H9 (cell line): Measurements from ENCODE around the gene SOX14. TPM values are rescaled to one million over a fixed set of nuclear protein-coding genes. Genes with fewer than 3 reads are reported as not detected.

Source experiments
- DNase-seq: peaks from one replicate; pipeline ENCODE4 v3.0.0-alpha.2; 2017
- H2AFZ ChIP-seq: one replicate; pipeline ENCODE4 v1.6.1; 2013; ENCODE audit warnings: mild to moderate bottlenecking, low read length, control low read depth, moderate library complexity
- H2AK5ac ChIP-seq: 2 replicates; pipeline ENCODE4 v1.6.1; 2013; ENCODE audit warnings: low read length, control low read depth, mixed read lengths; ENCODE audit not compliant: insufficient read length
- H2BK120ac ChIP-seq: one replicate; pipeline ENCODE4 v1.6.1; 2013; ENCODE audit warnings: low read depth, mild to moderate bottlenecking, low read length, control low read depth, inconsistent platforms; ENCODE audit not compliant: poor library complexity, severe bottlenecking
- H2BK12ac ChIP-seq: 2 replicates; pipeline ENCODE4 v1.6.1; 2013; ENCODE audit warnings: low read length, control low read depth, mixed read lengths, low read depth; ENCODE audit not compliant: insufficient read length
- H2BK15ac ChIP-seq: 2 replicates; pipeline ENCODE4 v1.6.1; 2013; ENCODE audit warnings: low read depth, low read length, control low read depth
- H2BK20ac ChIP-seq: one replicate; pipeline ENCODE4 v1.6.1; 2013; ENCODE audit warnings: low read depth, mild to moderate bottlenecking, low read length, control low read depth, inconsistent platforms; ENCODE audit not compliant: poor library complexity, severe bottlenecking
- H2BK5ac ChIP-seq: 2 replicates; pipeline ENCODE4 v1.6.1; 2013; ENCODE audit warnings: low read length, control low read depth, mixed read lengths; ENCODE audit not compliant: insufficient read length
- H3K14ac ChIP-seq: 2 replicates; pipeline ENCODE4 v1.6.1; 2013; ENCODE audit warnings: low read length, control low read depth; ENCODE audit not compliant: insufficient read depth
- H3K18ac ChIP-seq: 2 replicates; pipeline ENCODE4 v1.6.1; 2013; ENCODE audit warnings: low read depth, mild to moderate bottlenecking, mixed read lengths, low read length, control low read depth; ENCODE audit not compliant: insufficient read length
- H3K23ac ChIP-seq: 2 replicates; pipeline ENCODE4 v1.6.1; 2013; ENCODE audit warnings: low read length, control low read depth, mixed read lengths, low read depth; ENCODE audit not compliant: insufficient read length
- H3K23me2 ChIP-seq: 2 replicates; pipeline ENCODE4 v1.6.1; 2013; ENCODE audit warnings: low read depth, mild to moderate bottlenecking, mixed read lengths, low read length, control low read depth; ENCODE audit not compliant: insufficient read length, poor library complexity, severe bottlenecking
- H3K27ac ChIP-seq: 2 replicates; pipeline ENCODE4 v1.5.1; 2013; ENCODE audit warnings: low read length, control low read depth, mixed read lengths, low read depth; ENCODE audit not compliant: insufficient read length
- H3K27me3 ChIP-seq: 2 replicates; pipeline ENCODE4 v1.6.1; 2013; ENCODE audit warnings: low read length, control low read depth, inconsistent platforms; ENCODE audit not compliant: insufficient read depth
- H3K4ac ChIP-seq: 2 replicates; pipeline ENCODE4 v1.6.1; 2013; ENCODE audit warnings: low read depth, mild to moderate bottlenecking, control low read depth, inconsistent platforms, low read length, moderate library complexity
- H3K4me1 ChIP-seq: 2 replicates; pipeline ENCODE4 v1.6.1; 2013; ENCODE audit warnings: low read length, control low read depth, inconsistent platforms; ENCODE audit not compliant: insufficient read depth
- H3K4me2 ChIP-seq: 2 replicates; pipeline ENCODE4 v1.6.1; 2013; ENCODE audit warnings: low read length, control low read depth, mixed read lengths; ENCODE audit not compliant: insufficient read length, insufficient read depth
- H3K56ac ChIP-seq: 2 replicates; pipeline ENCODE4 v1.6.1; 2013; ENCODE audit warnings: low read depth, mild to moderate bottlenecking, mixed read lengths, low read length, control low read depth; ENCODE audit not compliant: insufficient read length
- H3K79me1 ChIP-seq: 2 replicates; pipeline ENCODE4 v1.6.1; 2013; ENCODE audit warnings: low read depth, mild to moderate bottlenecking, moderate library complexity, low read length, control low read depth, inconsistent platforms; ENCODE audit not compliant: insufficient read depth, poor library complexity, severe bottlenecking
- H3K79me2 ChIP-seq: 2 replicates; pipeline ENCODE4 v1.6.1; 2013; ENCODE audit warnings: low read length, control low read depth, inconsistent platforms; ENCODE audit not compliant: insufficient read depth
- H3K9ac ChIP-seq: 2 replicates; pipeline ENCODE4 v1.6.1; 2013; ENCODE audit warnings: low read length, control low read depth, mixed read lengths; ENCODE audit not compliant: insufficient read length; ENCODE audit errors: extremely low read depth
- H3K9me3 ChIP-seq: one replicate; pipeline ENCODE4 v1.6.1; 2013; ENCODE audit warnings: low read depth, low read length, inconsistent platforms; ENCODE audit not compliant: control insufficient read depth
- H3T11ph ChIP-seq: one replicate; pipeline ENCODE4 v1.6.1; 2013; ENCODE audit warnings: mild to moderate bottlenecking, low read length, control low read depth, inconsistent platforms
- H4K20me1 ChIP-seq: one replicate; pipeline ENCODE4 v1.6.1; 2013; ENCODE audit not compliant: control insufficient read depth, insufficient read length, insufficient read depth
- H4K5ac ChIP-seq: 2 replicates; pipeline ENCODE4 v1.6.1; 2013; ENCODE audit warnings: low read depth, mild to moderate bottlenecking, mixed read lengths, low read length, control low read depth; ENCODE audit not compliant: insufficient read length
- H4K8ac ChIP-seq: replicated peaks from 2 replicates; pipeline ENCODE4 v1.6.1; 2013; ENCODE audit warnings: low read length, control low read depth, mixed read lengths, low read depth; ENCODE audit not compliant: insufficient read length
- H4K91ac ChIP-seq: 2 replicates; pipeline ENCODE4 v1.6.1; 2013; ENCODE audit warnings: low read depth, mild to moderate bottlenecking, moderate library complexity, mixed read lengths, low read length, control low read depth; ENCODE audit not compliant: insufficient read length
- H3K27ac Mint-ChIP-seq, 3 experiments: 2 replicates in 2 of 3; 3 replicates in 1 of 3; pipeline ENCODE4 v1.8.0; 2020 to 2021; ENCODE audit warnings: mixed read lengths in 3 of 3, mild to moderate bottlenecking in 1 of 3, moderate library complexity in 1 of 3
- H3K27me3 Mint-ChIP-seq: 2 replicates; pipeline ENCODE4 v1.8.0; 2021; ENCODE audit warnings: low read depth, mild to moderate bottlenecking, moderate library complexity, mixed read lengths
- H3K36me3 Mint-ChIP-seq, 3 experiments: 2 replicates in 2 of 3; 3 replicates in 1 of 3; pipeline ENCODE4 v1.8.0; 2020 to 2021; ENCODE audit warnings: low read depth in 3 of 3, mixed read lengths in 3 of 3; ENCODE audit not compliant: insufficient read depth in 1 of 3
- H3K4me1 Mint-ChIP-seq, 2 experiments: 2 replicates each; pipeline ENCODE4 v1.8.0; 2020; ENCODE audit warnings: mixed read lengths in 2 of 2
- H3K4me3 Mint-ChIP-seq, 2 experiments: 2 replicates in 1 of 2; 3 replicates in 1 of 2; pipeline ENCODE4 v1.8.0; 2020 to 2021; ENCODE audit warnings: mild to moderate bottlenecking in 2 of 2, mixed read lengths in 2 of 2, moderate library complexity in 1 of 2
- H3K9me3 Mint-ChIP-seq, 2 experiments: 2 replicates in 1 of 2; 3 replicates in 1 of 2; pipeline ENCODE4 v1.8.0; 2020; ENCODE audit warnings: mild to moderate bottlenecking in 2 of 2, mixed read lengths in 2 of 2, moderate library complexity in 1 of 2
- CTCF ChIP-seq: fragments of 200-600 bp; sonication (generic); conservative IDR thresholded peaks from 3 replicates; pipeline ENCODE4 v1.8.0; 2021; ENCODE audit warnings: antibody characterized with exemption, mild to moderate bottlenecking
- WGBS: extraction: QIAGEN DNeasy Blood & Tissue Kit; methylation state at CpG from one replicate; pipeline ENCODE4 v1.1.7; 2013; ENCODE audit warnings: missing lambda C conversion rate, low lambda C conversion rate, mixed read lengths; ENCODE audit not compliant: insufficient read length; ENCODE audit errors: extremely low coverage; 5-methylcytosine and 5-hydroxymethylcytosine counted together
- total RNA-seq: library from RNA; stranded (reverse); gene quantifications from 2 replicates; pipeline ENCODE4 v1.2.1, GENCODE V29; 2021

The SOX14 gene
- total RNA-seq, 1 experiment from 2014 or later = 0.57 TPM

DNA sequence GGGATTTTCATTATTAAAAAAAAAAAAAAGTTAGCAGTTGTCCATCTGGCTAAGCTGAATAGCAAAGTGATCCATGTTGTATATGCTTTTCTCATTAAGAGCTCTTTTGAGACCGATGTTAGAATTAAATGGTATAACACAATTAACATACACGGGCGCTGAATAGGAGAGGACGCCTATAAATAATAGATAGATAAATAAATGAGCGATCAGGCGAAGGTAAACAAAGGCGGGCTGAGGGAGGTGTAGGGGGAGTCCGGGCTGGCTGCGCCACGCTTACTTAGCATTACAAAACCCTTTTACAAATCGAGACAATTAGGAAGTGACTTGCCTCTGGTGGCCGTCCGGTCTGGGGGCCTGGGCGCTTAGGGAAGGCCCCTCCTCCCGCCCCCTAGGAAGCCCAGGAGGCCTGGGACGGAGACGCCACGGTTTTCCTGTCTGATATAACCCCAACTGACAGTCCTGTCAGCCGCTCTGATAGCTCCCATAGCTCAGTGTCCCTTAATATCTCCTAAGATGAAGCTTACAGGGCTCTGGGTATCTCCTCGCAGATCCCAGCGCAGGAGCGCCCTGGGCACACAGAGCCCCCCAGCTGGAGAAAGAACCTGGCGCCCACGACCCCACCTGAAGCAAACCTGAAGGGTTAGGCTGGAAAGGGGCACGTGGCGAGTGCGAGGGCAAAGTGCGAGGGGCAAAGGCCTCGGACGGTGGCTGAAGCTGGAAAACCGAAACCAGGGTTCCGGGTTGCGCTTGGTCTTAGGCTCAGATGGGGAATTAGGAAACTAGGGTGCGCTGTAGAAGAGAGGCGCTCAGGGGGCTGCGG, 3.6 kb downstream of the SOX14 start:
- Histone ChIP-seq H3K27me3 (peaks cover 89% of the 10 kb centered on the region), H3K4me2 (peak overlapping the region; percentile 68), H3K4me1 (0 out of 2 replicates have a peak, but pooled peaks cover 2% of the 10 kb centered on the region), H3K9me3 (no peaks in the 10 kb centered on the region), H2BK15ac (no peak overlapping the region), H4K5ac (no peak overlapping the region), H2BK20ac (no peak overlapping the region), H2BK5ac (no peak overlapping the region), H2BK120ac (no peak overlapping the region), H4K91ac (no peak overlapping the region), H3K23me2 (peaks cover 28% of the 10 kb centered on the region), H3K9ac (no peak overlapping the region), H3K23ac (no peak overlapping the region), H3K79me2 (no peaks in the 10 kb centered on the region), H3K79me1 (no peaks in the 10 kb centered on the region), H4K8ac (no peak overlapping the region), H4K20me1 (no peaks in the 10 kb centered on the region), H3K4ac (no peak overlapping the region), H3K18ac (peak overlapping the region; percentile 58), H3K56ac (no peak overlapping the region), H3K27ac (no peak overlapping the region), H3K14ac (peak overlapping the region; percentile 66; the same call in 1 of the 2 replicates), H2BK12ac (no peak overlapping the region), H3T11ph (no peak overlapping the region), H2AFZ (no peak overlapping the region), H2AK5ac (no peak overlapping the region)
- peak overlapping the region; percentile 45 to 83 for H3K4me3 Mint-ChIP-seq
- no peak overlapping the region for H3K27ac Mint-ChIP-seq
- peaks cover 100% of the 10 kb centered on the region for H3K27me3 Mint-ChIP-seq
- no CpG with 5 or more reads among the region's 36 CpGs for WGBS
- DNase-seq = peak; percentile 93
- H3K4me1 Mint-ChIP-seq = peaks cover 80 to 90% of the 10 kb centered on the region in 2 experiments
- H3K36me3 Mint-ChIP-seq = peaks cover 0 to 1% (median 0%) of the 10 kb centered on the region in 3 experiments; a peak in 1 of 7 replicates
- TF ChIP-seq CTCF = no peak
- H3K9me3 Mint-ChIP-seq = peaks cover 0 to 4% of the 10 kb centered on the region in 2 experiments; a peak in 1 of 5 replicates
